T-helper 1 cell (primary cell): ENCODE data around the gene SUPT3H.
"Not testable (repeated sequence)": the region's sequence is repeated elsewhere in the genome, so short reads cannot be mapped to it uniquely, and the experiment has no call there.

ENCODE experiments used
- DNase-seq, 5 donors: peaks; one replicate each; pipeline ENCODE4 v3.0.0-alpha.2; 2012 to 2020

The SUPT3H gene

DNA sequence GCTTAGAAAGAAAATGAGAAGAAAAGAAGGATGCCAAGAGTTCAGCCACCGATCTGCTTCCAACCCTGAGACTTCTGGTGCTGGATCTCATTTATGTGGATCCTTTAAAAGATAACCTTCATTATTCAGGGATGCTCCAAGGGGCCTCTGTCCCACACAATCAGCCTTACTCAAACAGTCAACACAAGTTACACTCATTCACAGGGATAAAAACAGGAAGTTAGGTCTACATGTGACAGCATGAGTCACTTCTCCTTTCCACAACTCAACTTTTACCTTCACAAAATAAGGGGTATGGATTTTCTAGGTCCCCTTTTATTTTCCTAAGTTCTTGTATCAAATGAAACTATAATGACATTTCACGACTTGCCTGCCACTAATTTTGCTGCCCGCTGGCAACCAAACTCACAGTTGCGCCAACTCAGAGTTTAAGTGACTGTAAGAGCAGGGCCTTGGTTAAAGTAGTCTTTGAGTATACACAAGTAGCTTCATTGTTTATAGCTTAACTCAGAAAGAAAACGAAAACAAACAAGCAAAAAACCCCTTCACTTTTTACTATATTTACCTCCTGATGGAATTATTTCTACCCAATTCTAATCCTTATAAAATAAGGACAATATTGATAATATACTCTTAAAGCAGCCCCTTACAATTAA, 328.4 kb downstream of the SUPT3H start:
- DNase-seq = peak in 1 of 5 donors; percentile 5

DNA sequence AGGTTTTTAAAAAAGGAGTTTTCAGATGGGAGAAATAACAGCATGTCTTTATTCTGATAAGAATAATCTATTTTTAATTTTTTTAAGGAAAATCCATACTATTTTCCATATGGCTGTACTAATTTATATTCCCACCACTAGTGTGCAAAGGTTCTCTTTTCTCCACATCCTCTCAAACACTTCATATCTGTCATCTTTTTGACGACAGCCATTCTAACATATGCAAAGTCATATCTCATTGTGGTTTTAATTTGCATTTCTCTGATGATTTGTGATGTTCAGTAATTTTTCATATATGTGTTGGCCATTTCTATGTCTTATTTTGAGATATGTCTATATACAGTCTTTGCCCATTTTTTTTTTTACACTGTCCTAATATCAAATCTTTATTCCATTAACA, 330.2 kb downstream of the SUPT3H start:
- no peak for DNase-seq

DNA sequence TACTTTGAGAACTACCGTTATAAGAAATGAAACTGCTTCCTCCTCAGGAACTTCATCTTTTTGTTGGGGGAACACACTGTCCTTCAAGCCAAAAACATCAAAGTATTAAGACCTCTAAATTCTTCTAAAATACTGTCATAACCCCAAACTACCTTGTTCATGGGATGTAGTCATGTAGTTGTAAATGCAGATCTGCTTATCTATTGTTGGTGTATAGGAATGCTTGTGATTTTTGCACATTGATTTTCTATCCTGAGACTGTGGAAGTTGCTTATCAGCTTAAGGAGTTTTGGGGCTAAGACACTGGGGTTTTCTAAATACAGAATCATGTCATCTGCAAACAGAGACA, 332.5 kb downstream of the SUPT3H start:
- DNase-seq = no peak

DNA sequence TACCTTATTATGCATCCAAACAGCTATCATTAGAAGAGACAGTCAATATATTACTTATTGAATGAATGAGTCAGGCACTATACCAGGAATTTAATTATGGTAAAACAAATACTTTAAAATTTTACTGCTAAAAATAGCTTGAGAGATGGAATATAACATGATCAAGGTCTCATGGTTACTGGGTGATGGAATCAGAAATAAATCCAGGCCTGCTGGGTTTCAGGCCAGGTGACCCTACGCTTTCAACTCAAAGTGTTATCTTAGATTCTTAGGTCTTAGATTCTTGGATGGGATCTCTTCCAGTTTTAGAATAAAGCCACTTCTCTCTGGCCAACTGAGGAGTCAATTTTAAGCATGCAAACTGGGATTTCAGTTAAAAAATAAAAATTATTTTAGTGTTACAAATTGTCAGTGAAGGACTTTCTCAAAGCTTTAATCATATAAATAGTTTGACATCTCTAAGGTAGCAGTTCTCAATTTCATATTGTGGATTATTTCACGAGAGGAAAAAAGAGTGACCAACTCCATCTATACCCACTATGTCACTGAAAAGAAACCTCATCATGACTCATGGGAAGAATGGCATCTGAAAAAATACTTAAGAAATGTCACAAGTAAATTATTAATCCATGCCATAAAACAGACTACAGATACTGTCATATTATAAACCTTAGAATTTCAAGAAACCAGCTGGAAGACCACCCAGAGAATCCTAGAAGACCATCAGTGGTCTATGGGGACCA, 333.1 kb downstream of the SUPT3H start:
- no peak for DNase-seq

DNA sequence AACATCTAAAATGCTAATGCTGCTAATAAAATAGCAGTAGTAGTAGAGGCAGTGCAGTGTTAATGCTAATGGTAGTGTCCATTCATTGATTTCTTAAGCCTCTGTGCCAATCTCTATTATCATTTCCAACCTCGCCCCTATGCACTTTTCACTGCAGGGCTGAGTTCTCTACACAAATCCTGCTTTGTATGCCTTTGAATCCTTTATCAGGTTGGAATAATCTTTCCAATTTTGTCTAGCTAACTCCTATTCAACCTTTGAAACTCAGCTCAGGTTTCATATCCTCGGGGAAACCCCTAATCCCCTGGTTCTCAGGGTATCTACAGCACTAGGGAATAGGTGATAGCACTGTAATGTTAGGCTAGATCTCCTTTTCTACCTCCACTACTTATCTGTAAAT, 333.6 kb downstream of the SUPT3H start:
- no peak for DNase-seq

DNA sequence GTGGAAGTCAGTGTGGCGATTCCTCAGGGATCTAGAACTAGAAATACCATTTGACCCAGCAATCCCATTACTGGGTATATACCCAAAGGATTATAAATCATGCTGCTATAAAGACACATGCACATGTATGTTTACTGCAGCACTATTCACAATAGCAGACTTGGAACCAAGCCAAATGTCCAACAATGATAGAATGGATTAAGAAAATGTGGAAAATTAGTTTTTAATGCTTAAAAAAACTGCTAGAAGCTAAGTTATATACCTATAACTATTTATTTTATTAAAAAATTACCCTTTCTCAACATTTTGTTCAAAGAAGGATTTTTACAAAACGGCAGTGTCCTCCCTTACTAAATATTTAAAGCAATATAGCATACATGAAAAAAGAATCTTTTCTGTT, 335.1 kb downstream of the SUPT3H start:
- not testable (repeated sequence) for DNase-seq

DNA sequence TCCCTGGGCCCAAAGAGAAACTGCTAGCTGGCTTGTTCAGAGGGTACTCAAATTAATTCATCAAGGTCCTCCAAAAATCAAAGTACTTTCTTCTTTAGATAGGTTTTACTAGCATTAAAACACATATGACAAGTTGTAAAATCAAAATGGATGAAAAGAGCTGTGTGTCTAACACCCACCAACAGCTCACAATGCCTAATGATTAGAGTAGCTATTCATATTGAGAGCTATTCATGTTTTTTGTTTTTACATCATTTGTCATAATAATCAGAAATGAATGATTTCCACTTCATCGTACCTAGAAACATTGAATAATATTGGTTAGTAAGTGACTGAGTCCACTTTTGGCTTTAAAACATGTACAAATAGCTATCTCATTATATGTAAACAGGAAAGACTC, 339.5 kb downstream of the SUPT3H start:
- no peak for DNase-seq

DNA sequence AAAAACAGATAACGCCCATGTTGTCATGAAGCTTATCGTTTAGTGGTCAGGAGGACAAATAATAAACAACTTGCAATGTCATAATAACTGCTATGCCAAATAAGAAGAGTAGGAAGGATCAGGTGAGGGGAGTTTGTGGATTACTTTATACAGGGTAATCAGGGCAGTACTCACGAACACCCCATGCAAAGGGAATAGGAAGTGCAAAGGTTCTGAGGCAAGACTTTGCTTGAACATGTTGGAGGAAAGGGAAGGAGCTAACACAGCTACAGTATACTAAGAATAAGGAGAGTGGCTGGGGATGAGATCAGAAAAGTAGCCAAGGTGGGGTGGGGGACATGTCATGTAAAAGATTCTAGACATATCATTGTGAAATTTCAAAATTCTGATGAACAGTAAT, 341.6 kb downstream of the SUPT3H start:
- no peak for DNase-seq

DNA sequence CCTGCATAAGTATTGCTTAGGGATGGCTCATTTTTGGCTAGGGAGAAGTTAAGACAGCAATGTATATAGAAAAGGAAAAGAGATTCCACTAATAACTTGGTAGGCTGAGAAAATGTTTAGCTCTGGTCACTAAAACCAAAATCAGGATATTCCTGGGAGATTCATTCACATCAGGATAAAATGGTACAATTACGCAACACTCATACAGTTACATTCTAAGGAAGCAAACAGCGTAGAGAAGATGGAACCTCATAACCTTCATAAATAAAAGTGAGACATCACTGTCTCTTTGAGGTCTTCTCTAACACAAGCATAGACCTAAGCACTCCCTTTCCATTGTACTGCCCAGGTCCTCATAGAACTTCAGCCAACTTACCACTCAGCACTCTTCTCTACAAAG, 345.3 kb downstream of the SUPT3H start:
- DNase-seq = no peak

DNA sequence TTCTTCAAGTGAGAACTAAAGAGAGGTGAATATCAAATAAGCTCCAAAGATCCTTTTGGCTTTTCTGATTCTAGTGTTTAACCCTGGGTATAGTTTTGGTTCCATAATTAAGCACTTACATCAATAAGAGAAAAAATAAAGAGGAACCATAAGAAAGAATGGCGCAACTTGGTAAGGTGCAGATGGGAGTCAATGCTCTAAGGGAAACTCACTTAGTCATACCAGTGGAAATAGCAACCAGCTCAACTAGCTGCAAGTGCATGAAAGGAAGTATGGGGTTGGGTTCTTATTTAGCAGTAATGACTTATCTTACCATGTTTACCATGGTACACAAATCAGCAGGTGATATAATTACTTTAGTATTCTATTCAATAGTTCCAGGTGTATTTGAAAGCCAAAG, 346.1 kb downstream of the SUPT3H start:
- DNase-seq = no peak

DNA sequence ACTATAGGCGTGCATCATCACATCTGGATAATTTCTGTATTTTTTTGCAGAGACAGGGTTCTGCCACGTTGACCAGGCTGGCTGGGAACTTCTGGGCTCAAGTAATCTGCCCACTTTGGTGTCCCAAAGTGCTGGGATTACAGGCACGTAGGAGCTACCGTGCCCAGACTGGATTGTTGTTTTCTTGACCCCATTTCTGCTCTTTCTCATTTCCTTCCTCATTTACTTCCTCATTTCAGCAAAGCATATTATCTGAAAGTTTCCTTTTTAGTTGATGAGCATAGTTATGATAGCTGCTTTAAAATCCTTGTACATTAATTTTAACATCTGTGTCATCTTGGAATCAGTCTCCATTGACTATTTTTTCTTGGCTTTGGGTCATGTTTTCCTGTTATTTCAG, 350.6 kb downstream of the SUPT3H start:
- DNase-seq = no peak

DNA sequence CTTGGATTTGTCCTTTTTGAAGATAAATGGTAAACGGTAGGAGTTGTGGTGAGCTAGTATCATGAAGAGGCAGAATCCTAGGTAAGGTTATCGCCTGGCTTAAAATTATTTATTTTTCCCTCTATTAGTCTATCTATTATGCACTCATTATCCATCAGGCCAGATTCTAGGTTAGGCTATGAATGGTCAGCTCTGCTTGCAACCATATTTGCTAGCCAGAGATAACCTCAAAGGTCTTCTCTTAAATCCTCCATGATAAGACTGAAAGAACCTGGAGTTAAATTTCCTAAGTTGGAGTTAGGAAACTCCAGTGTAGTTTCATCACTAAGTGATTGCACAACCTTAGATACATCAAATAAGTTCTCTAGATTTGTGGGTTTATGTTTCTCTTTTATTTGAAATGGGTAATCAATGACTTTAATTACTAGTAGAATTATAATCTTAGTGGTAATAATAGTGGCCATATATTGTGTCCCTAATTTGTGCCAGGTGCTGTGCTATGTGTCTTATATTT, 351.7 kb downstream of the SUPT3H start:
- no peak for DNase-seq

DNA sequence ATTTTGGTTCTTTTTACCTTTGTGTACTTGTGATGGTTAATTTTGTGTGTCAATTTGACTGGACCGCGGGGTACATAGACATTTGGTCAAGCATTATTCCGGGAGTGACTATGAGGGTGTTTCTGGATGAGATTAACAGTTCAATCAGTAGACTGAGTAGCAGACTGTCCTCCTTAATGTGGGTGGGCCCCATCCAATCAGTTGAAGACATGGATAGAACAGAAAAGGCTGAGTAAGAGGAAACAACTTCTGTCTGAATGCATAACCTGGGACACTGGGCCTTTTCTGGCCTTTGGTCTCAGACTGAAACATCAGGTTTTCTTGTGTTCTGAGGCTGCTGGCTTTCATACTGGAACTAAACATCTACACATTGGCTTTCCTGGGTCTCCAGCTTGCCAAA, 353.1 kb downstream of the SUPT3H start:
- no peak for DNase-seq

DNA sequence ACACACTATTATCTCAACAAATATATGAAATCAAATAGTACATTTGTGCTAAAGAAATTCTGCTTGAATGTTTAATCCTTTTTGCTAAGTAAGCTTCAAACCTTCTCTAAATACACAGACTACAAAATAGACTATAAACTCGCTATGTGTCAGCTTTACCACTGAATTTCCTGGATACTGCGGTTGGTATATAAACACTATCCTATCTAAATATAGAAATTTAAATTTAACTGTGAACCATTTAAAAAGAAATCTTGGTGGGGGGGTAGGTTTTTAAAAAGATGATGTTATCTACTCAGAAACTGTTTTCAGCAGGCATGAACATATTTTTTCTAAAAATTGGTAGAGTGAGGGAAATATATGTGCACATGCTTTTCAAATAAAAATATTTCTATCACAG, 356.1 kb downstream of the SUPT3H start:
- peak in 1 of 5 donors; percentile 32 for DNase-seq

DNA sequence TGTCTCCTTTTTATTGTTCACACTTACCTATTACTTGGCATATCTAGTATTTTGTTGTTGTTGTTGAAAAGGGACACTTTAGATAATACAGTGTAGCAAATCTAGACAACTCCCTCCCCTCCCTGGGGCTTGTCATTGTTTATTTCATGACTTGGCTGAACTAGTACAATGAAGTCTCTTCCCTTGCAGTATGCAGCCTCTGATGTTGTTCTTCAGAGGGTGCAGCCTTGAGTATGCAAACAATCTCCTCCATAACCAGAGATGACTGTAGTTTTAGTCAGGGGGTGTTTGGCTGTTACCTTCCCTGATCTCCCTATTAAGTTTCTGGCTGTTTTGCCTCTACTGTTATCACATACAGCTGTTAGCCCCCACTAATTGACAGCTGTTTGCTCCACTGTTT, 365.0 kb downstream of the SUPT3H start:
- no peak for DNase-seq

DNA sequence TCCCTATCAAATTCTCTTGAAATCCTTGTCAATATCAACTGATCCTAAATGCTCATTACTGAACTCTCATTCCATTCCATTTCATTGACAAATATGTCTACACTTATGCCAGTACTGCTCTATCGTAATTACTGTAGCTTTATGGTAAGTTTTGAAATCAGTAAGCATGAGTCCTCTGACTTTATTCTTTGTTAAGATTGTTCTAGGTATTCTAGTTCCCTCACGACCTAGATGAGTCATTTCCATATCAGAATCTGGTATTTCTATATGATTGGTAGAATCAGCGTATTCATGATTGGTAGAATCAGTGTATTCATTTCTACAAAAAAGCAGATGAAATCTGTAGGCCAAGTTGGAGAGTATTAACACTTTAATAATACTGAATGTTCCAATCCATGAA, 368.2 kb downstream of the SUPT3H start:
- peak in 1 of 5 donors; percentile 84 for DNase-seq

DNA sequence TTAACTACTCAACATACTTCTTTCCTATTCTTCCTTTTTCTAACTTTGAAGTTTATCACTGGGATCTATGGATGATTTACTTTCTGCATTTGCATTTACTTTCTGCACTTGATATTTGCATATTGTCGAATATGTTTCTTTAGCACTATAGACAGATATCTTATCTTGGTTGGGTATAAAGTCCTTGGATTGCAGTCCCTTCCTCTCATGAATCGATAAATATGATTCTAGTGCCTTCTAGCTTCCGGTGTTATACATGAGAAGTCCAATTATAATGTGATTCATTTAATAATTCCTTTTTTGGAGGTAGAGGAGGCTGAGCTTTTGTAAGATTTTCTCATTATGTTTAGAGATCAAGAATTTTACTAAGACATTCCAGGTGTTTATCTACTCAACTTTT, 370.8 kb downstream of the SUPT3H start:
- no peak for DNase-seq

DNA sequence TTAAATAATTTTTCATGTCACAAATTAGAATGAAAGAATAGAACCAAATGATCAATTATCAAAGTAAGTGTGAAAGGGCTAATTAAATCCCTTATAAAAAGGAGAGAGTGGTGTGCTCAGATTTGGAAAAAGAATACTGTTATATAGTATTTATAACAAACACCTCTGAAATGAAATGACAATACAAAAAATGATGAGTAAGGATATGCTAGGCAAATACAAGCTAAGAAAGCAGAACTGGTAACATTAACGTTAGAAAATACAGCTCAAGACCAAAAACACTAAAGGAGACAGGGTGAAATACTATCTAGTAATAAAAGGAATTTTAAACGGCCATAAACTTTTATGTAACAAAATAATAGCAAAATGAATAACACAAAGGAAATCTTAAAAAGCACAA, 373.8 kb downstream of the SUPT3H start:
- DNase-seq = no peak

DNA sequence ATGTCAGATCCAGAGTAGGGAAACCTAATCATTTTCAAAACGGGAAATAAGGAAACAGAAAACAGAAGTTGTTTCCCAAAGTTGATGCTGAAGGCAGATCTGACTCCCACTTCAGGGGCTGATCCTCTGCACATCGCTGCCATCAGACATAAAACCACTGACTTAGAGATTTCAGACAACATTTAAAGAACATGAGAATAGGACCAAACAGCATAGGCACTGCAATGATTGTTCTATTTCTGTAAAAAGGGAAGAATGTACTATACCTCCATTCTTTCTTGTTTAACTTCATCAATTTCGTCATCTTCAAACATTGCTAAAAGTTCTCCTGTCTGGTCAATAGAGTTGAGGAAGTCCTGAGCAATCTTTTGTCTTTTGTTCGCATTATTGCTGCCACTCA, 374.3 kb downstream of the SUPT3H start:
- no peak for DNase-seq

DNA sequence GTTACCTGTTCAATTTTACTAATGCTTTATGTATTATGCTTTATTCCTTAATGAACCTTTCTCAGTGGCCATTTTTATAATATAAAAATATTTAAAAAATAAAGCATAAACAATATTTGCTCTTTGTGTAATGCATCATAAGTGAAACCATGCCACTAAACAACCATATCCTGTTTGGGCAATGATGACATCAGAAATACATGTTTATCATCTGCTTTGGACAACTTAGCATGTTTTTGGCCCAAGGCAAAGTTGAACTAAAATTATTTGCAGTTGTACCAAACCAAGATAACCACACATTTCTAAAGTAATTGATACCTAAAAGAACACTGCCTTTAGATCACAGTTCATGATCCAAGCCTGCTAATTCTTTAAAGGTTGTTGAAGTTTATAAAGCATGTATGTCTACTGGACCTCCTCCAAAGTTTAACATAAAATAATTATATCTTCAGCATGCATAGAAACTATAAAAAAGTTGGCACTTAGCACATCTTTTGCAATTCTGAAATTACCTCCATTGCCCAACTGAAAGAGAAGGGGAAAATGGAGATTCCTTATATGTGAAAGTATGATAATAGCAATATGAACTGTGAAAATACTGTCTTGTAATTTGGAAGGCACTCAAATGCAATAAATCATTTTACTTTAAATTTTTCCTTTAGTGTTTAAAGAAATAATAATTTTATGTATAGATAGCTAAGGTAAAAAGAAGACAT, 375.2 kb downstream of the SUPT3H start:
- DNase-seq = peak in 1 of 5 donors; percentile 56

DNA sequence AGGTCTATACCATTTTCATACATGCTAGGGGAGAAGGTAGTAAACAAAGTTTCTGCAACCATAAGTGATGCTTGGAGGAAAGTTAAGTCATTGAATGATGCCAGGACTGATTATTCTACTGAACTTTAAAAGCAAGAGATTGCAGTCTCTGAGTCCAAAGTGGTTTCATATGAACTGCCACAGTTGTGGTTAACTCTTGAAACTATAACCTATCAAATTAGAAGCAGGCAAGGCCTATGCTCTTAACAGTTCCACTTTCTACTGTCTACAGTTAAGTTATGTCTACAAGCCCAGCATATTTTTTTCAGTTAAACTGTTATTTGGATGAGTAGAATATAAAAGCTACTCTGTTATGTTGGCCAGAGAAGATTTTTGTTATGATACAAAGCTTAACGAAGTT, 376.1 kb downstream of the SUPT3H start:
- peak in 1 of 5 donors; percentile 84 for DNase-seq

DNA sequence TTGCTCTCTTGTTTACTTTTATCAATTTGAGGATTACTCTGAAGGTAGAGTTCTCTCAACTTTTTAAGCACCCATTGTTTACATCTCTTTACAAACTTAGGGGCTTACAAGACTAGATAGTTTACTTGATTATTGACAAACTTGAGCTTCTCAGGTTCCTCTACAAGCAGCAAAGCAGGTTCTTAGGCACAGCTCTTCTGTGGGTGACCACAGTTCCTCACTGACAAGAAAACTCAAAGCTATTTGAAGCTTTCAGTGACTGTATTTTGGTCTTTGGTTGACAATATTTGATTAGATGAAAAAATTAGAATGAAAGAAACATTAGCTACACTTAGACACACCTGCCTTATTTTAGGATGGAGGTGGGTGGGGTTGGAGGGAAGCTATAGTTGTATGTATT, 376.9 kb downstream of the SUPT3H start:
- DNase-seq = peak in 1 of 5 donors; percentile 11

DNA sequence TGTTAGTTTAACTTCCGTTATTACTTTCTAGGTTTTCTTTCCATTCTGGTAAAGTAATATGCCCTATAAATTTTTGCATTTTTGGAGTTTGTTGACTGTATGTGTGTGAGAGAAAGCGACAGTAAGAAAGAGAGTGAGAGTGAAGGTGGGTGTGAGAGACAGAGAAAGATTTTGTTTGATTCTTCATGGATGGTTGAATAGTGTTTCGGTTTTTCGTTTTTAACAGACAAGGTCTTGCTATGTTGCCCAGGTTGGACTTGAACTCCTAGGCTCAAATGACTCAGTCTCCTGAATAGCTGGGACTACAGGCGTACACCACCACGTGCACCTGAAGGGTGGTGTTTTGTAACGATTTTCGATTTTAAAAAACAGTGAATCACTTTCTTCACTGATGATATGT, 378.7 kb downstream of the SUPT3H start:
- DNase-seq = no peak
